Activated T-helper 1 cell treated with anti-CD3 and anti-CD28 coated beads, Interleukin-12 subunit alpha, Interleukin-12 subunit beta, Interleukin-2, Interleukin-4 antibody, amounts not matched to agents 30 ng/mL and 10 ng/mL and 1 ng/mL, durations not matched to agents 14 hours and 24 hours and 36 hours (primary cell): ENCODE results near the gene KRTAP13-3. TPM values are rescaled to one million over a fixed set of nuclear protein-coding genes. Genes with fewer than 3 reads are reported as not detected.

ENCODE experiments used
- DNase-seq: peaks from one replicate; pipeline ENCODE4 v3.0.0; 2021; ENCODE audit warnings: low spot score
- H3K27ac Mint-ChIP-seq: one replicate; pipeline ENCODE4 v1.8.0; 2021; ENCODE audit warnings: mild to moderate bottlenecking, mixed read lengths
- H3K27me3 Mint-ChIP-seq: one replicate; pipeline ENCODE4 v1.8.0; 2022; ENCODE audit warnings: mild to moderate bottlenecking, moderate library complexity, mixed read lengths; ENCODE audit not compliant: insufficient read depth
- H3K36me3 Mint-ChIP-seq: one replicate; pipeline ENCODE4 v1.8.0; 2021; ENCODE audit warnings: low read depth, mixed read lengths
- H3K4me1 Mint-ChIP-seq: one replicate; pipeline ENCODE4 v1.8.0; 2021; ENCODE audit warnings: low read depth, mixed read lengths
- H3K4me3 Mint-ChIP-seq: one replicate; pipeline ENCODE4 v1.8.0; 2021; ENCODE audit warnings: mild to moderate bottlenecking, moderate library complexity, mixed read lengths
- H3K9me3 Mint-ChIP-seq: one replicate; pipeline ENCODE4 v1.8.0; 2021; ENCODE audit warnings: mixed read lengths
- intact Hi-C: fragments of 100-400 bp; cut with micrococcal nuclease; formaldehyde crosslinking; loops from one replicate; pipeline ENCODE4 v1.15.1; 2024
- total RNA-seq: library from RNA; stranded (reverse); gene quantifications from 2 replicates; pipeline ENCODE4 v1.2.3, GENCODE V29; 2022

Gene KRTAP13-3
- total RNA-seq: not detected in 2 replicates

GRCh38 chr21:30425826-30426225 lies at the start of gene KRTAP13-3:
Gene KRTAP13-3, minus strand, starts transcription at chr21:30425926. Its CDS starts 14 bp downstream, at chr21:30425912.
- DNase-seq: no peak
- Mint-ChIP-seq H3K9me3 (no peaks in the 10 kb centered on the region), H3K36me3 (no peaks in the 10 kb centered on the region), H3K4me1 (no peaks in the 10 kb centered on the region), H3K4me3 (no peak within 1 kb of the TSS), H3K27me3 (no peaks in the 10 kb centered on the region), H3K27ac (no peak within 1 kb of the TSS)
- intact Hi-C loops: no loop called here

- no peak overlapping the region for H3K4me3 Mint-ChIP-seq
- intact Hi-C loops: no loop called here
- H3K4me1 Mint-ChIP-seq: no peaks in the 10 kb centered on the region
- peaks cover 2% of the 10 kb centered on the region for H3K27me3 Mint-ChIP-seq
- no peaks in the 10 kb centered on the region for H3K36me3 Mint-ChIP-seq
- no peak overlapping the region for H3K27ac Mint-ChIP-seq
- no peak for DNase-seq
- H3K9me3 Mint-ChIP-seq: no peaks in the 10 kb centered on the region
Measured at GRCh38 chr21:30468900-30469714, 43.4 kb upstream of the KRTAP13-3 start.

- Mint-ChIP-seq H3K9me3 (no peaks in the 10 kb centered on the region), H3K27ac (no peak overlapping the region), H3K4me3 (no peak overlapping the region), H3K4me1 (no peaks in the 10 kb centered on the region), H3K36me3 (no peaks in the 10 kb centered on the region), H3K27me3 (peaks cover 2% of the 10 kb centered on the region)
- intact Hi-C loops: no loop called here
- no peak for DNase-seq
Measured at GRCh38 chr21:30463713-30464112, 38.0 kb upstream of the KRTAP13-3 start.

GRCh38 chr21:30448514-30448913 lies 22.8 kb upstream of the KRTAP13-3 start:
- no peak for DNase-seq
- H3K27me3 Mint-ChIP-seq: peaks cover 2% of the 10 kb centered on the region
- no peak overlapping the region for H3K27ac Mint-ChIP-seq
- H3K4me1 Mint-ChIP-seq: no peaks in the 10 kb centered on the region
- intact Hi-C loops: no loop called here
- H3K4me3 Mint-ChIP-seq: no peak overlapping the region
- no peaks in the 10 kb centered on the region for H3K9me3 Mint-ChIP-seq
- H3K36me3 Mint-ChIP-seq: no peaks in the 10 kb centered on the region

- H3K27me3 Mint-ChIP-seq: peaks cover 2% of the 10 kb centered on the region
- no peaks in the 10 kb centered on the region for H3K36me3 Mint-ChIP-seq
- no peaks in the 10 kb centered on the region for H3K4me1 Mint-ChIP-seq
- H3K9me3 Mint-ChIP-seq: no peaks in the 10 kb centered on the region
- no peak for DNase-seq
- H3K4me3 Mint-ChIP-seq: no peak overlapping the region
- H3K27ac Mint-ChIP-seq: no peak overlapping the region
- intact Hi-C loops: no loop called here
Measured at GRCh38 chr21:30447056-30447455, 21.3 kb upstream of the KRTAP13-3 start.

GRCh38 chr21:30444204-30444603 lies 18.5 kb upstream of the KRTAP13-3 start:
- no peak for DNase-seq
- Mint-ChIP-seq H3K4me3 (no peak overlapping the region), H3K36me3 (no peaks in the 10 kb centered on the region), H3K4me1 (no peaks in the 10 kb centered on the region), H3K9me3 (no peaks in the 10 kb centered on the region), H3K27ac (no peak overlapping the region), H3K27me3 (no peaks in the 10 kb centered on the region)
- intact Hi-C loops: no loop called here

GRCh38 chr21:30443226-30443625 lies 17.5 kb upstream of the KRTAP13-3 start:
- H3K4me3 Mint-ChIP-seq: no peak overlapping the region
- no peaks in the 10 kb centered on the region for H3K9me3 Mint-ChIP-seq
- H3K27ac Mint-ChIP-seq: no peak overlapping the region
- intact Hi-C loops: no loop called here
- H3K4me1 Mint-ChIP-seq: no peaks in the 10 kb centered on the region
- no peak for DNase-seq
- H3K36me3 Mint-ChIP-seq: no peaks in the 10 kb centered on the region
- H3K27me3 Mint-ChIP-seq: no peaks in the 10 kb centered on the region

GRCh38 chr21:30439975-30440374 lies 14.2 kb upstream of the KRTAP13-3 start, which contains the start of gene KRTAP15-1:
Gene KRTAP15-1, plus strand, starts transcription at chr21:30440275. Its CDS starts 53 bp downstream, at chr21:30440328.
- Mint-ChIP-seq H3K27ac (no peak within 1 kb of the TSS), H3K27me3 (no peaks in the 10 kb centered on the region), H3K4me1 (no peaks in the 10 kb centered on the region), H3K4me3 (no peak within 1 kb of the TSS), H3K9me3 (no peaks in the 10 kb centered on the region), H3K36me3 (no peaks in the 10 kb centered on the region)
- no peak for DNase-seq
- intact Hi-C loops: no loop called here

GRCh38 chr21:30437010-30437565 lies 11.4 kb upstream of the KRTAP13-3 start:
- intact Hi-C loops: no loop called here
- Mint-ChIP-seq H3K9me3 (no peaks in the 10 kb centered on the region), H3K27me3 (no peaks in the 10 kb centered on the region), H3K27ac (no peak overlapping the region), H3K4me1 (no peaks in the 10 kb centered on the region), H3K4me3 (no peak overlapping the region), H3K36me3 (no peaks in the 10 kb centered on the region)
- no peak for DNase-seq

GRCh38 chr21:30434033-30434631 lies 8.4 kb upstream of the KRTAP13-3 start:
- Mint-ChIP-seq H3K36me3 (no peaks in the 10 kb centered on the region), H3K27ac (no peak overlapping the region), H3K27me3 (no peaks in the 10 kb centered on the region), H3K4me1 (no peaks in the 10 kb centered on the region), H3K9me3 (no peaks in the 10 kb centered on the region), H3K4me3 (no peak overlapping the region)
- intact Hi-C loops: no loop called here
- DNase-seq: no peak

GRCh38 chr21:30430170-30430655 lies 4.5 kb upstream of the KRTAP13-3 start, which contains the start of gene KRTAP13-4:
Gene KRTAP13-4, plus strand, starts transcription at chr21:30430220. Its CDS starts 56 bp downstream, at chr21:30430276.
- Mint-ChIP-seq H3K27me3 (no peaks in the 10 kb centered on the region), H3K4me1 (no peaks in the 10 kb centered on the region), H3K36me3 (no peaks in the 10 kb centered on the region), H3K27ac (no peak within 1 kb of the TSS), H3K9me3 (no peaks in the 10 kb centered on the region), H3K4me3 (no peak within 1 kb of the TSS)
- no peak for DNase-seq
- intact Hi-C loops: no loop called here

GRCh38 chr21:30426731-30427130 lies 1.0 kb upstream of the KRTAP13-3 start:
- H3K36me3 Mint-ChIP-seq: no peaks in the 10 kb centered on the region
- no peak overlapping the region for H3K27ac Mint-ChIP-seq
- no peak for DNase-seq
- no peaks in the 10 kb centered on the region for H3K27me3 Mint-ChIP-seq
- no peaks in the 10 kb centered on the region for H3K9me3 Mint-ChIP-seq
- H3K4me3 Mint-ChIP-seq: no peak overlapping the region
- H3K4me1 Mint-ChIP-seq: no peaks in the 10 kb centered on the region
- intact Hi-C loops: no loop called here

- H3K4me1 Mint-ChIP-seq: no peaks in the 10 kb centered on the region
- H3K4me3 Mint-ChIP-seq: no peak overlapping the region
- H3K27ac Mint-ChIP-seq: no peak overlapping the region
- no peaks in the 10 kb centered on the region for H3K9me3 Mint-ChIP-seq
- intact Hi-C loops: no loop called here
- DNase-seq: no peak
- H3K27me3 Mint-ChIP-seq: no peaks in the 10 kb centered on the region
- no peaks in the 10 kb centered on the region for H3K36me3 Mint-ChIP-seq
Measured at GRCh38 chr21:30415993-30416392, 9.7 kb downstream of the KRTAP13-3 start.
